HFF-Myc (cell line): ENCODE data around the gene BPNT1.
A peak's percentile ranks its signal among the peaks of the same experiment; 100 is the strongest.
"Not testable (repeated sequence)": the region's sequence is repeated elsewhere in the genome, so short reads cannot be mapped to it uniquely, and the experiment has no call there.

ENCODE experiments used
- DNase-seq: peaks from one replicate; pipeline ENCODE4 v3.0.0-alpha.2; 2011; ENCODE audit warnings: low read depth; ENCODE audit errors: extremely low read depth
- H3K4me3 ChIP-seq: replicated peaks from 2 replicates; pipeline ENCODE4 v1.5.1; 2011; ENCODE audit warnings: low read depth, mild to moderate bottlenecking, control low read depth, low read length
- CTCF ChIP-seq: IDR thresholded peaks from 2 replicates; pipeline ENCODE4 v1.5.1; 2012; ENCODE audit warnings: mild to moderate bottlenecking, low read depth, low read length, control low read depth; ENCODE audit errors: missing control alignments

BPNT1 gene

GRCh38 chr1:220094016-220094911 lies 4.7 kb upstream of the BPNT1 start, which contains the start of gene IARS2:
TSS of gene IARS2 (plus strand) at chr1:220094132. CDS start at chr1:220094217, 85 bp downstream.
- peak; percentile 32 for DNase-seq
- no peak for TF ChIP-seq CTCF
- H3K4me3 ChIP-seq: peak within 1 kb of the TSS; percentile 82

DNA sequence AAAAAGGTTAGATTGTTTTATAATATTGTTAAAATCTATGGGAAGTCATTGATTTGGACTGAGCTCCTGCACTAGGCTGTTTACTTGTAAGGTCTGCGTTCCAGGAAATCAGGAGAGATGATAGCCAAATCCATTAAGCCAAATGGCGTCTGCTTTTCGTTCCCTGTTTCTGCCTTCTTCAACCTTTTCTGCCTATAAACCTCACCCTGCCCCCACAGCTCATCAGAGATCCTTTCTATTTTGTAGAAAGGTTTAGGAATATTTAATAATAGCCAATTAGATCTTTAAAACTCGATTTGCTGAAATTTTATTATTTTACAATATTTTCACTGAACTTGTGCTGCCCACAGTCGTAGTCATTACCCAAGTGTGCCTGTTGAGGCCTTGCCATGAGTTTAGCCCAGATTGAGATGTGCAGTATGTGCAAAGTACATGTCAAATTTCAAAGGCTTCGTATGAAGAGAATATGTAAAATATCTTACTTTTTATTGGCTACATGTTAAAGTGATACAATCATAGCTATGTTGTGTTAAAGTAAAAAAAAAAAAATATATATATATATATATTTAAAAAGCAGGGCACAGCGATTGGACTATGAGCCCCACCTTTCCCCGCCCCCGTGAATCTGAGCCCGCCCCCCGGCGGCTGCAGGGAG lies 3.9 kb upstream of the BPNT1 start:
- H3K4me3 ChIP-seq: no peak overlapping the region; the same call in 1 of the 2 replicates
- no peak for DNase-seq
- TF ChIP-seq CTCF: no peak

- DNase-seq: no peak
Measured at GRCh38 chr1:220092694-220093093, 3.1 kb upstream of the BPNT1 start.

DNA sequence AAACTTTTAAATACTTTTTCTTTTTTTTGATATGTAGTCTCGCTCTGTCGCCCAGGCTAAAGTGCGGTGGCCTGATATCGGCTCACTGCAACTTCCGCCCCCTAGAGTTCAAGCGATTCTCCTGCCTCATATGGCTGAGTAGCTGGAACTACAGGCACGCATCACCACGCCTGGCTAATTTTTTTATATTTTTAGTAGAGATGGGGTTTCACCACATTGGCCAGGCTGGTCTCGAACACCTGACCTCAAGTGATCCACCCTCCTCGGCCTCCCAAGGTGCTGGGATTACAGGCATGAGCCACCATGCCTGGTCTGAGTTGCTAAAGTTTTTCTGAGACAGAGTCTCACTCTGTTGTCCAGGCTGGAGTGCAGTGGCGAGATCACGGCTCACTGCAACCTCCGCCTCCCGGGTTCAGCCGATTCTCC lies 3.3 kb downstream of the BPNT1 start:
- not testable (repeated sequence) for H3K4me3 ChIP-seq, DNase-seq

More at GRCh38 chr1:220092694-220093093, 3.1 kb upstream of the BPNT1 start:
- TF ChIP-seq CTCF: no peak
- H3K4me3 ChIP-seq: no peak overlapping the region

DNA sequence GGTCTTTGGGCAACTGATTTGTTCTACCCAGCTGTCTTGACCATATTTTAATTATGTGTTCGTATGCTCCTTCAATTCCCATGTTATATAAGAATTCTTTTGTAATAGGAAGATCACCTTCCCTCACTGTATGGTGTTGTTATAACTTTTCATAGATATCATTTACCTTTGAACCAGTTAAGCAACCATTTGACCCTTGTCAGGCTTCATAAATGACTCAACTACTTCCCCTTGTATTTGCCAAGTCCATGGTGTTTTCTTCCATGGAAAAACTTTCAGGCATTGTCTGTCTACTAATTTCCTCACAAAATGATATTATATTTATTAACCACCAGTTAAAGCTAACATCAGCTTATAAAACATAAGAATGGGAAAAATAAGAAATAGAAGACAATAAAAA lies 5.1 kb downstream of the BPNT1 start:
- no peak for DNase-seq
- TF ChIP-seq CTCF: no peak
- no peak overlapping the region for H3K4me3 ChIP-seq

- no peak overlapping the region for H3K4me3 ChIP-seq
- no peak for TF ChIP-seq CTCF
- DNase-seq: no peak
Measured at GRCh38 chr1:220077887-220078286, 11.7 kb downstream of the BPNT1 start.
